Naive B cell (primary cell): ENCODE measurements around the gene LNX2. TPM values are rescaled to one million over a fixed set of nuclear protein-coding genes. Genes with fewer than 3 reads are reported as not detected.

ENCODE experiments used
- ATAC-seq, 2 donors: fragments of 150-1000 bp; cut with Tn5 transposase; 2 replicates each; pipeline ENCODE4 v1.10.0; 2021; ENCODE audit warnings: low read depth in 2 of 2, mild to moderate bottlenecking in 2 of 2, moderate library complexity in 2 of 2
- DNase-seq: peaks from one replicate; pipeline ENCODE4 v3.0.0; 2022
- H3K27ac Mint-ChIP-seq, 6 donors: one replicate each; pipeline ENCODE4 v1.8.0; 2020 to 2022; ENCODE audit warnings: mild to moderate bottlenecking in 6 of 6, mixed read lengths in 6 of 6, moderate library complexity in 5 of 6, inconsistent platforms in 2 of 6
- H3K27me3 Mint-ChIP-seq, 3 donors: one replicate each; pipeline ENCODE4 v1.8.0; 2021 to 2022; ENCODE audit warnings: mixed read lengths in 3 of 3, mild to moderate bottlenecking in 1 of 3
- H3K36me3 Mint-ChIP-seq, 2 donors: one replicate each; pipeline ENCODE4 v1.8.0; 2020 to 2022; ENCODE audit warnings: mixed read lengths in 2 of 2, inconsistent platforms in 1 of 2, mild to moderate bottlenecking in 1 of 2
- H3K4me1 Mint-ChIP-seq, 3 donors: one replicate each; pipeline ENCODE4 v1.8.0; 2020 to 2022; ENCODE audit warnings: mixed read lengths in 3 of 3, inconsistent platforms in 1 of 3, mild to moderate bottlenecking in 1 of 3, moderate library complexity in 1 of 3
- H3K4me3 Mint-ChIP-seq, 8 donors: one replicate each; pipeline ENCODE4 v1.8.0; 2020 to 2022; ENCODE audit warnings: mild to moderate bottlenecking in 8 of 8, mixed read lengths in 8 of 8, moderate library complexity in 8 of 8, inconsistent platforms in 2 of 8
- H3K9me3 Mint-ChIP-seq, 7 donors: one replicate each; pipeline ENCODE4 v1.8.0; 2020 to 2022; ENCODE audit warnings: mixed read lengths in 7 of 7, mild to moderate bottlenecking in 5 of 7, inconsistent platforms in 2 of 7, moderate library complexity in 1 of 7
- polyA plus RNA-seq, 6 donors: library from polyadenylated mRNA; unstranded; fragments of 300-500 nt; fragmentation: Illumina TruSeq; gene quantifications; one replicate each; pipeline ENCODE4 v1.2.3, GENCODE V29; 2021; ENCODE audit warnings: low read depth in 6 of 6

LNX2 gene
- polyA plus RNA-seq, 6 donors from 2014 or later = 3.4 to 13.6 (median 4.8) TPM

DNA sequence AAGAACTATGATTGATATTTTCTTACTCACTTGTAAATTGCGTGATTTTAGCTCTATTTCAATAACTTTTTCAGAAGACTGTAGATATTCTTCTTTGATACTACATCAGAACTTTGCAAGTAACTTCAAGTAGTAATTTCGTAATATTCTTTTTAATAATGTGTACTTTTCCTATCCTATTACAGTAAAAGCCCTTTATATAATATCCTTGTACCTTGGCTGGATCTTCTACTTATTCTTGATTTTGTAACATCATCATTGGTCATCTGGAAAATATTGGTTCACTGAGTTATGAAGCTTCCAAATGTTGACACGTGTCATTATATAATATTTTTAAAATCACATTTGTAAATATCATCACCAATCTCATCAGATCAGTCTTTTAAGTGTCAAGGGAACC, 33.7 kb upstream of the LNX2 start:
- Mint-ChIP-seq H3K4me1 (peaks cover 0 to 9% (median 2%) of the 10 kb centered on the region in 3 donors), H3K36me3 (peaks cover 24 to 25% of the 10 kb centered on the region in 2 donors), H3K27me3 (no peaks in the 10 kb centered on the region), H3K4me3 (no peak overlapping the region), H3K27ac (no peak overlapping the region), H3K9me3 (peaks cover 0 to 21% (median 17%) of the 10 kb centered on the region in 7 donors)
- DNase-seq = no peak
- no peak for ATAC-seq

GRCh38 chr13:27650312-27650711, 30.0 kb upstream of the LNX2 start:
- ATAC-seq (no peak), DNase-seq (no peak)
- no peak overlapping the region for H3K4me3 Mint-ChIP-seq
- H3K9me3 Mint-ChIP-seq = peaks cover 0 to 25% (median 17%) of the 10 kb centered on the region in 7 donors
- no peaks in the 10 kb centered on the region for H3K27me3 Mint-ChIP-seq
- H3K36me3 Mint-ChIP-seq = peaks cover 34 to 40% of the 10 kb centered on the region in 2 donors
- H3K27ac Mint-ChIP-seq = no peak overlapping the region
- peaks cover 5 to 8% (median 7%) of the 10 kb centered on the region in 3 donors for H3K4me1 Mint-ChIP-seq

DNA sequence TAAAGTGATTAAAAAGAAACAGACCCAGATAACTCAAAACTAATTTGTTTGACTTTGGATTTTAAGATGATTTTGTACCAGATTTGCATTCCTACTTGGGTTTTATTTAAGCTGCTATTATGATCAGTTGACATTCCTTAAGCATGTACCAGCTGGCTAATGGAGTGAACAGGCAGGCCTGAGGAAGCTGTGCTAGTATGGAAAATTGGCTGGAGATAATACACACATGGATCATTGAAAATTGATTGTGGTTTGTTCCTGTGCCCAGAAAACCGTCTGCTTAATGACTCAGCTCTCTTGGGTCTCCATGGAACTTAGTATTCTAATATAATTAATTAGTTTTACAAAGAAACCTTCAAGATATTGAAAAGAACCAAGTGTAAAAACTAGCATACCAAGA, 24.0 kb upstream of the LNX2 start:
- peaks cover 0 to 7% (median 2%) of the 10 kb centered on the region in 7 donors for H3K9me3 Mint-ChIP-seq
- no peak for DNase-seq
- ATAC-seq = no peak
- H3K4me1 Mint-ChIP-seq = peaks cover 28 to 47% (median 42%) of the 10 kb centered on the region in 3 donors
- H3K4me3 Mint-ChIP-seq = no peak overlapping the region
- H3K36me3 Mint-ChIP-seq = peaks cover 15 to 18% of the 10 kb centered on the region in 2 donors
- no peaks in the 10 kb centered on the region for H3K27me3 Mint-ChIP-seq
- H3K27ac Mint-ChIP-seq = peak overlapping the region in 1 of 6 donors; percentile 38

DNA sequence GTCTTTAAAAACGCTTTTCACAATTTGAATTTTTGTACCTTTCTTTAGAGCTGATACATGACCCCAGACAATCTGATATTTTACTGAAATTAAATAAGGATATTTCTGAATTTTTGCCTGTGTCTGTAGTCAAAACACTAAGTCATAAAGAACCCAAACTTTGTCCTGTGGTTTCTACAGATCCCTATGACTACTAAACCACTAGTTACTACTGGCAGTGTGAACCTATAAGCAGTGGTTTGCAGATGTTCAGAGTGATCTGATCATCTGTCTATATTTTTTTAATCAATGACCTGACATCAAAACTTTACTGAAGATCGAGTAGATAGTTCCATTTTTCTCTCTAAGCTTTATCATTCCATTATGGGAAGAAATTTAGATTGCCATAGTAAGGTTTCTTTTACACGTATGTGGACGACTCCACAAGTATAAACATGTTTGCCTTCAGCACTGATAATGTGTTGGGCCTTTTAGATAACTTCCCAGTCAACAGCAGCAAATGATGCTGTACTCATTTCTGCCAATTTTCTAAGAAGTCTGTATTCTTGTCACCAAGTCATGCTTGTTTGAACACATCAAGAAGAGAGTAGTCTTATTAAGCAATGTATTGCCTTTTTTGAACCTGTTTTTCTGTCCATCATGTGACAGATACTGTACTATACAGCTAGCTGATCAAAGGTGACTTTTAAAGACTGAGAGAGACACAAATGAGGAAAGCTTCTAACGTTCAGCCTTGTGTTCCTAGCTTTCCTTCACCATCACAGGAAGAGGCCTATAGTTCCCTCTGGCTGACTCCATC, 23.2 kb upstream of the LNX2 start:
- Mint-ChIP-seq H3K9me3 (peaks cover 0 to 2% (median 0%) of the 10 kb centered on the region in 7 donors), H3K4me1 (peaks cover 31 to 47% (median 46%) of the 10 kb centered on the region in 3 donors), H3K36me3 (peaks cover 8 to 12% of the 10 kb centered on the region in 2 donors), H3K4me3 (no peak overlapping the region), H3K27ac (peak overlapping the region in 1 of 6 donors; percentile 38), H3K27me3 (no peaks in the 10 kb centered on the region)
- DNase-seq = no peak
- no peak for ATAC-seq

DNA sequence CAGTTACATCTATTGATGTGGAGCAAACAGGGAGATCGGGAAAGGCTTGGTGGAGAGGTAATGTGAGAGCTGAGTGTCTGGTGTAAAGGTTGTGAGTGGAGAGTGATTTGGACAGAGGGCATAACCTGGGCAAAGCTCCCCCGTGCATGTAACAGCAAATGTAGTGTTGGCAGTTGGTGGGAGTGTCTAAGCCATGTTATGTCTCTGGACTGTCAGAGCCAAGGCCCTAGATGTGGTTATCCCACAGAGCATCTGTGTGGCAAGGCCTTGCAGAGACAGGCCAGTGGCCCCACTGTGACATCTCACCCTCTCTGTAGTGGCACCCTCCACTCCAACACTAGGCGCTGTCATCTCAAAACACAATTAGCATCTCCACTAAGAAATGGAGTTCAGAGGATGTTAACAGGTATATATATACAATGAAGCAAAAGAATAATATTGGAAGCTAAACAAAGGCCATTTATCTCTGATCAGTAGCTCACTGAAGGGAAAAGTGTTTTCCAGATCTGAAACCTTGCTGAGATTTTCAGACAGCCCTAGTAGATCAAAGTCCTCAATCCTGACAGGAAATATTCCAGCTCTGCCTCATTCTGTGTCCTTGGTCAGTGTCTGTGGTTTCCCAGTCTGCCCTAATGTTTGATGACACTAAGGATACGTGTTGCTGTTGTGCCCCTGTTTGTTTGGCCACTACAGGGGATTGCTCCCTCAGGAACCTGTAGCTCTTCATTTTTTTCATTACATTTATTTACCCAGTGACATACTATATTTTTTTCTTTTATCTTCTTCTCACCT, 21.6 kb upstream of the LNX2 start:
- Mint-ChIP-seq H3K4me3 (no peak overlapping the region), H3K36me3 (peaks cover 8 to 12% of the 10 kb centered on the region in 2 donors), H3K27ac (peak overlapping the region in 2 of 6 donors; percentile 2 to 20), H3K27me3 (no peaks in the 10 kb centered on the region), H3K4me1 (peaks cover 39 to 51% (median 50%) of the 10 kb centered on the region in 3 donors), H3K9me3 (peaks cover 0 to 2% (median 0%) of the 10 kb centered on the region in 7 donors)
- no peak for ATAC-seq
- no peak for DNase-seq

- H3K36me3 Mint-ChIP-seq = peaks cover 0 to 7% of the 10 kb centered on the region in 2 donors
- peaks cover 28 to 43% (median 39%) of the 10 kb centered on the region in 3 donors for H3K4me1 Mint-ChIP-seq
- ATAC-seq = no peak
- H3K27me3 Mint-ChIP-seq = no peaks in the 10 kb centered on the region
- no peak overlapping the region for H3K4me3 Mint-ChIP-seq
- H3K27ac Mint-ChIP-seq = peak overlapping the region in 1 of 6 donors; percentile 47
- DNase-seq = no peak
- no peaks in the 10 kb centered on the region for H3K9me3 Mint-ChIP-seq
These were observed 18.9 kb upstream of the LNX2 start for GRCh38 chr13:27639186-27639585.

DNA sequence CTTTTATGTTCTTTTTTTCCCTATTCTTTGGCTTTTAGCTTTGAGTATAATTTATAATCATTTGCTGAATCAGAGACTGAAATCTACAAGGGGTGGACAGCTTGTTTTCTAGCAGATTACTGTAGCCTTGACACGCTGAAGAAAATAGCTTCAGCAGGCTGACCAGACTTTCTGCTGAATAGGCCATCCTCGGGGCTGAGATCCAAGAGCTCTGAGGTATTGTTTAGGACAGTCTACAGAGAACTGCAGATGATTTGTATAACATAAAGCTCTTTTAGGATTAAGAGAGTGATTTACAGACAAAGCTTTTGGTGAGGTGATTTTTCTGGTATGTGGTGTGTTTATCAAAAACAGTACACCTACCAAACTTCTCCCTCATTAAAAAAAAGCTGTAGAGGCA, 18.2 kb upstream of the LNX2 start:
- H3K4me3 Mint-ChIP-seq = no peak overlapping the region
- H3K9me3 Mint-ChIP-seq = no peaks in the 10 kb centered on the region
- peaks cover 0 to 5% of the 10 kb centered on the region in 2 donors for H3K36me3 Mint-ChIP-seq
- DNase-seq = no peak
- peaks cover 29 to 41% (median 36%) of the 10 kb centered on the region in 3 donors for H3K4me1 Mint-ChIP-seq
- peak overlapping the region in 4 of 6 donors; percentile 4 to 71 (median 52) for H3K27ac Mint-ChIP-seq
- ATAC-seq = no peak
- H3K27me3 Mint-ChIP-seq = no peaks in the 10 kb centered on the region

- Mint-ChIP-seq H3K27ac (peak overlapping the region in 1 of 6 donors; percentile 4), H3K4me3 (no peak overlapping the region)
These were observed 17.7 kb upstream of the LNX2 start for GRCh38 chr13:27638001-27638400.

DNA sequence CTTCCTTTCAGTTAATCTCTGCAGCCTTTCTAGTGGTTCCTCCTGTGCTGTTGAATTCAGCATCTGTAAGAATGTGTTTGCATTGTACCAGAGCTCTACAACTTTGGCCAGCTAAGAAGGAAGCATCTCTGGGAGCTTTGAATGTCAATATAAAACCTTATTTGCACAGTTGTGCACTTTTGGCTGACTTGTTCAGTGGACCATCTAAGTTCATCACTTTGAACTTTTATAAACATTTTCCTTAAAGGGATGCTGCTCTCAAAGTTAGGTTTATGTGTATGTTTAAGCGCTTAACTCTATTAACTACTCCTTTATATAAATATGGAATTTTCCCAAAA, 16.9 kb upstream of the LNX2 start:
- Mint-ChIP-seq H3K36me3 (peaks cover 0 to 5% of the 10 kb centered on the region in 2 donors), H3K9me3 (no peaks in the 10 kb centered on the region), H3K27me3 (no peaks in the 10 kb centered on the region), H3K4me1 (peaks cover 31 to 33% (median 32%) of the 10 kb centered on the region in 3 donors), H3K27ac (no peak overlapping the region), H3K4me3 (no peak overlapping the region)
- no peak for DNase-seq
- no peak for ATAC-seq

More at GRCh38 chr13:27638001-27638400, 17.7 kb upstream of the LNX2 start:
- H3K27me3 Mint-ChIP-seq = no peaks in the 10 kb centered on the region
- ATAC-seq (no peak), DNase-seq (no peak)
- peaks cover 0 to 5% of the 10 kb centered on the region in 2 donors for H3K36me3 Mint-ChIP-seq
- H3K4me1 Mint-ChIP-seq = peaks cover 29 to 39% (median 34%) of the 10 kb centered on the region in 3 donors
- no peaks in the 10 kb centered on the region for H3K9me3 Mint-ChIP-seq

DNA sequence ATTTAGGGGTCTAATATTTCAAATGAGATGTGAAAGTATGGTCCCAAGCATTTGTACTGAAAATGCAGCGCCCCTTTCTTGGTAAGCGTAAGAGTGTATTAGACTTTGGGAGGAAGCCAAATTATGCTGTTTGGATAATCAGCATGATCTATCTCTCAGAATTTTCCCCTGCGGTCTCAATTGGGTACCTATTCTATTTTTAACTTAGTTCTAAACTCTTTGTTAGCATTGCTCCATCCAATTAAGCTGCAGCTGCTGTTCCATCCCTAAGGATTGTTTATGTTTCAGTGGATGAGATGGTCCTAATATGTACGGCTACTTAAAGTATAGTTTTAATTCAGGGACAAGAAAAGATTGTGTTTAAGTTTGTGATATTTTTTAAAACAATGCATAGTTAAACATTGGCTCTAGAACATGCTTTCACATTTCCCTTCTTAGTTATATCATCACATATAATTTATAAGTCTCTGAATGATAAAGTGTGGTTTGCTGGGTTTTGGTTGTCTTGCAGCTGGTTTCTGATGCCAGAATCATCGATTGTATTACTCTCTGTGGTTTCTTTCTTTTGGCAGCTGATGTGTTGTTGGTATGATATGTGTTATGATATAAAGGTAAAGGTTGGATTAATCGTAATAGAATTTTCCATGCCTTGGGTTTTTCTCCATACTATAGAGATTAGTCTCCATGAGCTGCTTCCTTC, 16.4 kb upstream of the LNX2 start:
- H3K36me3 Mint-ChIP-seq = peaks cover 0 to 5% of the 10 kb centered on the region in 2 donors
- H3K4me3 Mint-ChIP-seq = no peak overlapping the region
- no peaks in the 10 kb centered on the region for H3K9me3 Mint-ChIP-seq

GRCh38 chr13:27635266-27635665, 14.9 kb upstream of the LNX2 start:
- peaks cover 0 to 5% of the 10 kb centered on the region in 2 donors for H3K36me3 Mint-ChIP-seq
- no peak for DNase-seq
- peaks cover 34 to 40% (median 36%) of the 10 kb centered on the region in 3 donors for H3K4me1 Mint-ChIP-seq
- peak overlapping the region in 1 of 6 donors; percentile 63 for H3K27ac Mint-ChIP-seq
- H3K27me3 Mint-ChIP-seq = no peaks in the 10 kb centered on the region
- peak in 1 of 2 donors; percentile 52 for ATAC-seq
- no peaks in the 10 kb centered on the region for H3K9me3 Mint-ChIP-seq
- H3K4me3 Mint-ChIP-seq = no peak overlapping the region

More for the DNA sequence above, 16.4 kb upstream of the LNX2 start:
- no peak for DNase-seq
- no peak for ATAC-seq
- Mint-ChIP-seq H3K27me3 (no peaks in the 10 kb centered on the region), H3K27ac (peak overlapping the region in 1 of 6 donors; percentile 79), H3K4me1 (peaks cover 30 to 33% (median 33%) of the 10 kb centered on the region in 3 donors)

DNA sequence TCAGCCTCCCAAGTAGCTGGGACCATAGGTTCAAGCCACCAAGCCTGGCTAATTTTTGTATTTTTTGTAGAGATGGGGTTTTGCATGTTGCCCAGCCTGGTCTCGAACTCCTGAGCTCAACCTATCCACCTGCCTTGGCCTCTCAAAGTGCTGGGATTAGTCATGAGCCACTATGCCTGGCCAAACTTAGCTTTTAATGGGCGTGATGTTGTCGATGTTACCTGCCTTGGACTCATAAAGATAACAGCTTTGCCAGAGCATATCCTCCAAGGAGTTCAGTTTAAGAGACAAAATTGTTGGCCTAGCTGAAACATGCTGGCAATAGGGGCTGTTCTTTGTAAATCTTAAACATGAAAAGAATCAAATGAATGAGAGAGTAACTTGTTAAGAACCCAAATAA, 14.5 kb upstream of the LNX2 start:
- Mint-ChIP-seq H3K4me1 (peaks cover 30 to 36% (median 35%) of the 10 kb centered on the region in 3 donors), H3K4me3 (peak overlapping the region in 1 of 8 donors; percentile 28), H3K36me3 (peaks cover 0 to 5% of the 10 kb centered on the region in 2 donors), H3K9me3 (no peaks in the 10 kb centered on the region), H3K27ac (no peak overlapping the region), H3K27me3 (no peaks in the 10 kb centered on the region)
- no peak for DNase-seq
- no peak for ATAC-seq

GRCh38 chr13:27634231-27634630, 13.9 kb upstream of the LNX2 start:
- no peak for ATAC-seq
- Mint-ChIP-seq H3K27ac (peak overlapping the region in 2 of 6 donors; percentile 10 to 45), H3K9me3 (no peaks in the 10 kb centered on the region), H3K4me3 (no peak overlapping the region), H3K4me1 (peaks cover 26 to 33% (median 32%) of the 10 kb centered on the region in 3 donors), H3K27me3 (no peaks in the 10 kb centered on the region), H3K36me3 (peaks cover 0 to 5% of the 10 kb centered on the region in 2 donors)
- DNase-seq = no peak
